Neuronal stem cell (in vitro differentiated cells): ENCODE results near the gene RIC3.

Experiments used
- DNase-seq: peaks from one replicate; pipeline ENCODE4 v3.0.0-alpha.2; 2013; ENCODE audit warnings: low spot score
- H2AFZ ChIP-seq: one replicate; pipeline ENCODE4 v1.6.1; 2013; ENCODE audit warnings: mild to moderate bottlenecking, low read length, inconsistent platforms
- H2AK5ac ChIP-seq: 2 replicates; pipeline ENCODE4 v1.6.1; 2013; ENCODE audit warnings: low read depth, mild to moderate bottlenecking, inconsistent platforms, low read length, moderate library complexity, mixed read lengths
- H2BK120ac ChIP-seq: 2 replicates; pipeline ENCODE4 v1.6.1; 2013; ENCODE audit warnings: low read depth, mild to moderate bottlenecking, inconsistent platforms, low read length, moderate library complexity, mixed read lengths
- H2BK12ac ChIP-seq: one replicate; pipeline ENCODE4 v1.6.1; 2013; ENCODE audit warnings: low read length, inconsistent platforms
- H2BK15ac ChIP-seq: 2 replicates; pipeline ENCODE4 v1.6.1; 2013; ENCODE audit warnings: mild to moderate bottlenecking, low read length, inconsistent platforms, mixed read lengths
- H2BK5ac ChIP-seq: one replicate; pipeline ENCODE4 v1.6.1; 2013; ENCODE audit warnings: inconsistent platforms, mild to moderate bottlenecking, low read length, moderate library complexity
- H3K14ac ChIP-seq: one replicate; pipeline ENCODE4 v1.6.1; 2013; ENCODE audit warnings: low read length, inconsistent platforms
- H3K18ac ChIP-seq: 2 replicates; pipeline ENCODE4 v1.6.1; 2013; ENCODE audit warnings: low read length, inconsistent platforms
- H3K23ac ChIP-seq: 2 replicates; pipeline ENCODE4 v1.6.1; 2013; ENCODE audit warnings: low read depth, mild to moderate bottlenecking, mixed read lengths, low read length, inconsistent platforms; ENCODE audit not compliant: poor library complexity
- H3K27ac ChIP-seq: replicated peaks from 3 replicates; pipeline ENCODE4 v1.5.1; 2013; ENCODE audit warnings: low read length, inconsistent platforms
- H3K27me3 ChIP-seq, 3 experiments: 2 replicates each; pipeline ENCODE4 v1.6.1; 2013; ENCODE audit warnings: low read length in 3 of 3, mild to moderate bottlenecking in 2 of 3, inconsistent platforms in 1 of 3, low read depth in 1 of 3, mixed read lengths in 1 of 3, moderate library complexity in 1 of 3; ENCODE audit not compliant: control insufficient read depth in 3 of 3, insufficient read depth in 3 of 3
- H3K36me3 ChIP-seq, 2 donors: replicated peaks in 1 of 2; 2 replicates each; pipeline ENCODE4 v1.6.1; 2013; ENCODE audit warnings: low read length in 2 of 2; ENCODE audit not compliant: control insufficient read depth in 2 of 2, insufficient read depth in 2 of 2
- H3K4ac ChIP-seq: 2 replicates; pipeline ENCODE4 v1.6.1; 2013; ENCODE audit warnings: inconsistent platforms, mild to moderate bottlenecking, low read length, moderate library complexity
- H3K4me1 ChIP-seq, 2 donors: 1 replicate in 1 of 2; 2 replicates in 1 of 2; pipeline ENCODE4 v1.6.1; 2013; ENCODE audit warnings: low read length in 2 of 2, low read depth in 1 of 2; ENCODE audit not compliant: control insufficient read depth in 2 of 2, insufficient read depth in 1 of 2
- H3K4me2 ChIP-seq: one replicate; pipeline ENCODE4 v1.6.1; 2013; ENCODE audit warnings: mild to moderate bottlenecking, low read length, inconsistent platforms; ENCODE audit not compliant: insufficient read depth, poor library complexity, severe bottlenecking
- H3K4me3 ChIP-seq, 2 donors: 2 replicates each; pipeline ENCODE4 v1.5.1; 2013; ENCODE audit warnings: low read length in 2 of 2, mild to moderate bottlenecking in 2 of 2, inconsistent platforms in 1 of 2, moderate library complexity in 1 of 2
- H3K79me1 ChIP-seq: one replicate; pipeline ENCODE4 v1.6.1; 2013; ENCODE audit warnings: low read depth, mild to moderate bottlenecking, inconsistent platforms, low read length, moderate library complexity
- H3K9ac ChIP-seq: one replicate; pipeline ENCODE4 v1.6.1; 2013; ENCODE audit warnings: mild to moderate bottlenecking, low read depth, low read length, inconsistent platforms; ENCODE audit not compliant: poor library complexity
- H3K9me3 ChIP-seq, 2 donors: replicated peaks in 1 of 2; 2 replicates each; pipeline versions ENCODE3 to v1.6.1; 2013; ENCODE audit warnings: low read length in 2 of 2, mild to moderate bottlenecking in 2 of 2, inconsistent platforms in 1 of 2, low read depth in 1 of 2, mixed read lengths in 1 of 2, moderate library complexity in 1 of 2; ENCODE audit not compliant: control insufficient read depth in 2 of 2, insufficient read depth in 1 of 2
- H4K8ac ChIP-seq: one replicate; pipeline ENCODE4 v1.6.1; 2013; ENCODE audit warnings: low read depth, mild to moderate bottlenecking, inconsistent platforms, low read length, moderate library complexity
- H4K91ac ChIP-seq: one replicate; pipeline ENCODE4 v1.6.1; 2013; ENCODE audit warnings: low read length, low read depth, mild to moderate bottlenecking, inconsistent platforms; ENCODE audit not compliant: poor library complexity
- WGBS, 2 donors: extraction: QIAGEN DNeasy Blood & Tissue Kit; methylation state at CpG; one replicate each; pipeline ENCODE4 v1.1.7; 2013; ENCODE audit warnings: missing lambda C conversion rate in 2 of 2, mixed read lengths in 1 of 2; ENCODE audit not compliant: insufficient read length in 2 of 2, insufficient replicate concordance in 1 of 2; ENCODE audit errors: extremely low coverage in 2 of 2; 5-methylcytosine and 5-hydroxymethylcytosine counted together

RIC3 gene

GRCh38 chr11:8085011-8085645 is 83.7 kb downstream of the RIC3 start:
- Histone ChIP-seq H2AFZ (no peak overlapping the region), H2BK15ac (no peak overlapping the region), H3K4ac (no peak overlapping the region), H2AK5ac (peak overlapping the region; percentile 21), H3K18ac (no peak overlapping the region), H3K4me2 (no peak overlapping the region), H4K8ac (no peak overlapping the region), H3K9ac (no peak overlapping the region), H3K4me3 (no peak overlapping the region), H3K14ac (no peak overlapping the region), H3K9me3 (no peaks in the 10 kb centered on the region), H3K27me3 (peaks cover 0 to 5% (median 4%) of the 10 kb centered on the region in 3 experiments), H3K36me3 (no peaks in the 10 kb centered on the region), H2BK12ac (no peak overlapping the region), H3K4me1 (peaks cover 26 to 37% of the 10 kb centered on the region in 2 donors), H4K91ac (no peak overlapping the region), H2BK120ac (no peak overlapping the region), H3K27ac (no peak overlapping the region), H3K23ac (no peak overlapping the region), H3K79me1 (peaks cover 16% of the 10 kb centered on the region), H2BK5ac (no peak overlapping the region)
- no peak for DNase-seq
- WGBS, 2 donors: no CpG with 5 or more reads among the region's 11 CpGs

GRCh38 chr11:8084352-8084751 is 84.5 kb downstream of the RIC3 start:
- peaks cover 0 to 13% (median 4%) of the 10 kb centered on the region in 3 experiments for H3K27me3 ChIP-seq
- H3K4me3 ChIP-seq: no peak overlapping the region
- H3K4ac ChIP-seq: no peak overlapping the region
- H3K4me1 ChIP-seq: peaks cover 26 to 37% of the 10 kb centered on the region in 2 donors
- H3K79me1 ChIP-seq: peaks cover 15% of the 10 kb centered on the region
- no peak overlapping the region for H2AFZ ChIP-seq
- no peak overlapping the region for H3K14ac ChIP-seq
- no peak overlapping the region for H2BK5ac ChIP-seq
- H3K23ac ChIP-seq: no peak overlapping the region
- H3K9ac ChIP-seq: no peak overlapping the region
- H2BK120ac ChIP-seq: no peak overlapping the region
- H3K27ac ChIP-seq: no peak overlapping the region
- no peak overlapping the region for H3K4me2 ChIP-seq
- H3K9me3 ChIP-seq: no peaks in the 10 kb centered on the region
- no peak overlapping the region for H2BK15ac ChIP-seq
- no peaks in the 10 kb centered on the region for H3K36me3 ChIP-seq
- H3K18ac ChIP-seq: no peak overlapping the region
- WGBS, 2 donors: no CpG with 5 or more reads among the region's 6 CpGs
- H2AK5ac ChIP-seq: no peak overlapping the region
- no peak for DNase-seq
- no peak overlapping the region for H4K8ac ChIP-seq
- no peak overlapping the region for H4K91ac ChIP-seq
- H2BK12ac ChIP-seq: no peak overlapping the region

GRCh38 chr11:8083871-8084281 is 84.9 kb downstream of the RIC3 start:
- no peaks in the 10 kb centered on the region for H3K9me3 ChIP-seq
- no peak overlapping the region for H2BK12ac ChIP-seq
- H3K4me1 ChIP-seq: peaks cover 26 to 37% of the 10 kb centered on the region in 2 donors
- no peak overlapping the region for H2BK120ac ChIP-seq
- no peak overlapping the region for H3K9ac ChIP-seq
- peaks cover 0 to 18% (median 4%) of the 10 kb centered on the region in 3 experiments for H3K27me3 ChIP-seq
- no peak overlapping the region for H3K4me2 ChIP-seq
- H2AK5ac ChIP-seq: peak overlapping the region; percentile 32
- H3K4ac ChIP-seq: no peak overlapping the region
- H3K18ac ChIP-seq: peak overlapping the region; percentile 41
- H2BK5ac ChIP-seq: no peak overlapping the region
- H3K27ac ChIP-seq: no peak overlapping the region
- no peak overlapping the region for H2AFZ ChIP-seq
- no peak overlapping the region for H3K4me3 ChIP-seq
- H4K91ac ChIP-seq: no peak overlapping the region
- H2BK15ac ChIP-seq: no peak overlapping the region
- no peak overlapping the region for H3K23ac ChIP-seq
- DNase-seq: no peak
- H3K14ac ChIP-seq: no peak overlapping the region
- H4K8ac ChIP-seq: no peak overlapping the region
- peaks cover 15% of the 10 kb centered on the region for H3K79me1 ChIP-seq
- no peaks in the 10 kb centered on the region for H3K36me3 ChIP-seq
- WGBS, 2 donors: no CpG with 5 or more reads among the region's 1 CpG

- WGBS, 2 donors: no CpG with 5 or more reads among the region's 9 CpGs
- no peak overlapping the region for H3K27ac ChIP-seq
Measured at GRCh38 chr11:8083088-8083395, 85.8 kb downstream of the RIC3 start.

More at GRCh38 chr11:8083088-8083395, 85.8 kb downstream of the RIC3 start:
- peak overlapping the region; percentile 22 for H2BK15ac ChIP-seq
- H3K23ac ChIP-seq: no peak overlapping the region
- peak overlapping the region; percentile 17 for H2BK120ac ChIP-seq
- no peak overlapping the region for H3K4ac ChIP-seq
- no peak overlapping the region for H3K9ac ChIP-seq
- H4K91ac ChIP-seq: peak overlapping the region; percentile 40
- no peak overlapping the region for H3K4me2 ChIP-seq
- no peak overlapping the region for H2AK5ac ChIP-seq
- H3K14ac ChIP-seq: no peak overlapping the region
- H3K4me1 ChIP-seq: peaks cover 26 to 37% of the 10 kb centered on the region in 2 donors
- no peak overlapping the region for H2BK5ac ChIP-seq
- no peak for DNase-seq
- H3K9me3 ChIP-seq: no peaks in the 10 kb centered on the region
- H3K27me3 ChIP-seq: peaks cover 0 to 26% (median 4%) of the 10 kb centered on the region in 3 experiments
- H3K4me3 ChIP-seq: peak overlapping the region in 1 of 2 donors; percentile 26
- H4K8ac ChIP-seq: no peak overlapping the region
- H2AFZ ChIP-seq: no peak overlapping the region
- no peaks in the 10 kb centered on the region for H3K36me3 ChIP-seq
- peak overlapping the region; percentile 50 for H3K18ac ChIP-seq
- no peak overlapping the region for H2BK12ac ChIP-seq
- peaks cover 14% of the 10 kb centered on the region for H3K79me1 ChIP-seq
